Parathyroid adenoma (tissue), 2 donors: ENCODE data around the gene GNAS-AS1.
A peak's percentile ranks its signal among the peaks of the same experiment; 100 is the strongest.

Experiments
- H2AFZ ChIP-seq: fragments of 300-600 bp; sonication (generic); one replicate; pipeline ENCODE4 v1.7.0; 2017; ENCODE audit warnings: antibody characterized with exemption, mild to moderate bottlenecking
- H3K27ac ChIP-seq: fragments of 300-600 bp; sonication (generic); one replicate; pipeline ENCODE4 v1.7.0; 2017
- H3K27me3 ChIP-seq: fragments of 300-600 bp; sonication (generic); one replicate; pipeline ENCODE4 v1.7.0; 2017; ENCODE audit warnings: low read length; ENCODE audit not compliant: control insufficient read depth, insufficient read depth
- H3K36me3 ChIP-seq: fragments of 300-600 bp; sonication (generic); one replicate; pipeline ENCODE4 v1.7.0; 2017; ENCODE audit warnings: low read length; ENCODE audit not compliant: control insufficient read depth, insufficient read depth
- H3K4me1 ChIP-seq: fragments of 300-600 bp; sonication (generic); one replicate; pipeline ENCODE4 v1.7.0; 2017; ENCODE audit warnings: control low read depth
- H3K4me2 ChIP-seq: fragments of 300-600 bp; sonication (generic); one replicate; pipeline ENCODE4 v1.7.0; 2017; ENCODE audit warnings: low read length
- H3K4me3 ChIP-seq: fragments of 300-600 bp; sonication (generic); one replicate; pipeline ENCODE4 v1.7.0; 2017; ENCODE audit warnings: low read depth, low read length
- H3K79me2 ChIP-seq: fragments of 300-600 bp; sonication (generic); one replicate; pipeline ENCODE4 v1.7.0; 2017; ENCODE audit warnings: control low read depth
- H3K9ac ChIP-seq: fragments of 300-600 bp; sonication (generic); one replicate; pipeline ENCODE4 v1.7.0; 2017; ENCODE audit warnings: mild to moderate bottlenecking
- H3K9me3 ChIP-seq: fragments of 300-600 bp; sonication (generic); one replicate; pipeline ENCODE4 v1.7.0; 2017; ENCODE audit warnings: low read length; ENCODE audit not compliant: control insufficient read depth
- CTCF ChIP-seq: fragments of 300-600 bp; sonication (generic); IDR thresholded peaks from one replicate; pipeline ENCODE4 v1.7.0; 2017; ENCODE audit warnings: antibody characterized with exemption, mild to moderate bottlenecking
- donor health status: primary hyperparathyroidism.

The GNAS-AS1 gene

GRCh38 chr20:58891086-58891717 lies 40.5 kb upstream of the GNAS-AS1 start:
- Histone ChIP-seq H3K9me3 (no peaks in the 10 kb centered on the region), H3K4me3 (peak overlapping the region; percentile 55), H3K4me1 (peaks cover 26% of the 10 kb centered on the region), H3K27me3 (no peaks in the 10 kb centered on the region), H3K9ac (no peak overlapping the region), H3K27ac (peak overlapping the region; percentile 98), H3K36me3 (no peaks in the 10 kb centered on the region), H3K79me2 (peaks cover 38% of the 10 kb centered on the region), H2AFZ (peak overlapping the region; percentile 85), H3K4me2 (peak overlapping the region; percentile 73)
- TF ChIP-seq CTCF = no peak

GRCh38 chr20:58890518-58891085 lies 39.9 kb upstream of the GNAS-AS1 start:
- H3K4me1 ChIP-seq = peaks cover 22% of the 10 kb centered on the region
- H3K79me2 ChIP-seq = peaks cover 32% of the 10 kb centered on the region
- peak overlapping the region; percentile 55 for H3K4me3 ChIP-seq
- H2AFZ ChIP-seq = peak overlapping the region; percentile 85
- H3K27me3 ChIP-seq = no peaks in the 10 kb centered on the region
- no peaks in the 10 kb centered on the region for H3K36me3 ChIP-seq
- peak overlapping the region; percentile 89 for H3K27ac ChIP-seq
- no peaks in the 10 kb centered on the region for H3K9me3 ChIP-seq
- H3K9ac ChIP-seq = no peak overlapping the region
- no peak for TF ChIP-seq CTCF
- H3K4me2 ChIP-seq = peak overlapping the region; percentile 73

GRCh38 chr20:58889798-58890517 lies 39.3 kb upstream of the GNAS-AS1 start:
- Histone ChIP-seq H3K4me1 (peaks cover 17% of the 10 kb centered on the region), H3K9me3 (no peaks in the 10 kb centered on the region), H3K27ac (peak overlapping the region; percentile 89), H3K27me3 (no peaks in the 10 kb centered on the region), H3K9ac (peak overlapping the region; percentile 67), H2AFZ (peak overlapping the region; percentile 85), H3K79me2 (peaks cover 25% of the 10 kb centered on the region), H3K4me2 (peak overlapping the region; percentile 73), H3K36me3 (no peaks in the 10 kb centered on the region), H3K4me3 (peak overlapping the region; percentile 55)
- no peak for TF ChIP-seq CTCF

GRCh38 chr20:58889334-58889760 lies 38.6 kb upstream of the GNAS-AS1 start:
- Histone ChIP-seq H3K79me2 (peaks cover 19% of the 10 kb centered on the region), H3K4me1 (peaks cover 12% of the 10 kb centered on the region), H2AFZ (peak overlapping the region; percentile 68), H3K9ac (peak overlapping the region; percentile 28), H3K4me3 (peak overlapping the region; percentile 52), H3K9me3 (no peaks in the 10 kb centered on the region), H3K27me3 (no peaks in the 10 kb centered on the region), H3K4me2 (peak overlapping the region; percentile 73), H3K27ac (peak overlapping the region; percentile 89), H3K36me3 (no peaks in the 10 kb centered on the region)
- TF ChIP-seq CTCF = no peak
